Measurements from ENCODE around the gene CCDC50. TPM values are rescaled to one million over a fixed set of nuclear protein-coding genes. Genes with fewer than 3 reads are reported as not detected.

The CCDC50 gene
- total RNA-seq, 1 experiment from 2014 or later: 47.5 TPM

DNA sequence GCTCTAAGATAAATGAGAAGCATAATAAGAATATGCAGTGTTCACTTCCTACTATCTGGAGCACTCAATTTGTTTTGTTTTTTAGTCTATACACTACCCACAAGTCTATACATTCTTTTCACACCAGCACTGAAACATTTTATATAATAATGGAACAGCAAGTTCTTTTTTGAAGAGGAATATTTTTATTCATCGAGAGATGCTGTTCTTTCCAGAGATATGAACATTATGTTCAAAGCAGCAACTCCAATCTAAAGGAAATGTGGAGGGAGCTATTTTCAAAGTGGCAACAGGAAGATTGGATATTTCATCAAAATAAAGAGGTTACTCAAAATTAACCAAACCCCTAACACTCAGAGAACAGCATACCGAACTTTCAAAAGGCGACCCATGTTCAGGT, 115.4 kb downstream of the CCDC50 start:
- in situ Hi-C loops (cut with HindIII; ENCODE audit: low sequenced_read_pairs): no loop called here
- no peak for DNase-seq (ENCODE audit: low spot score)

Other genes starting within 250 kb of the CCDC50 start
- not detected in 2 replicates for gene OSTN, start 130.2 kb upstream of the CCDC50 start, total RNA-seq (2014; rRNA removed; shearing (Covaris generic))
- gene UTS2B, start 1.1 kb downstream of the CCDC50 start, total RNA-seq (2014; rRNA removed; shearing (Covaris generic)): not detected in 2 replicates
- gene PYDC2, start 131.8 kb downstream of the CCDC50 start, total RNA-seq (2014; rRNA removed; shearing (Covaris generic)): not detected in 2 replicates